HEK293T (cell line): ENCODE measurements around the gene UPK3B.
"Not testable (repeated sequence)": the region's sequence is repeated elsewhere in the genome, so short reads cannot be mapped to it uniquely, and the experiment has no call there.

Experiments
- BHLHE40 ChIP-seq: fragments of 450-650 bp; IDR thresholded peaks from 2 replicates; pipeline ENCODE4 v1.6.1; 2016; ENCODE audit warnings: mild to moderate bottlenecking, moderate library complexity, borderline replicate concordance
- ELF4 ChIP-seq: fragments of 450-650 bp; IDR thresholded peaks from 2 replicates; pipeline ENCODE4 v1.6.1; 2017; ENCODE audit warnings: antibody characterized with exemption
- FOXK2 ChIP-seq: fragments of 450-650 bp; IDR thresholded peaks from 2 replicates; pipeline ENCODE4 v1.6.1; 2016; ENCODE audit warnings: mild to moderate bottlenecking
- L3MBTL2 ChIP-seq: fragments of 450-650 bp; conservative IDR thresholded peaks from 2 replicates; pipeline ENCODE4 v1.6.1; 2016; ENCODE audit warnings: mild to moderate bottlenecking
- NFRKB ChIP-seq: fragments of 450-650 bp; IDR thresholded peaks from 2 replicates; pipeline ENCODE4 v1.6.1; 2016; ENCODE audit warnings: mild to moderate bottlenecking, moderate library complexity
- SUZ12 ChIP-seq: fragments of 450-650 bp; IDR thresholded peaks from 2 replicates; pipeline ENCODE4 v1.6.1; 2016; ENCODE audit warnings: mild to moderate bottlenecking
- ZNF384 ChIP-seq: fragments of 450-650 bp; IDR thresholded peaks from 2 replicates; pipeline ENCODE4 v1.6.1; 2016

GRCh38 chr7:76473097-76473496 lies 37.3 kb upstream of the UPK3B start:
- TF ChIP-seq FOXK2, BHLHE40, ELF4, NFRKB, ZNF384, L3MBTL2, SUZ12: not testable (repeated sequence)
